ENCODE measurements around the gene NRBF2. TPM values are rescaled to one million over a fixed set of nuclear protein-coding genes. Genes with fewer than 3 reads are reported as not detected.

Gene NRBF2
- total and polyA plus RNA-seq, 4 donors = 13.7 to 31.8 (median 22.3) TPM

GRCh38 chr10:63103971-63104409 is 29.1 kb upstream of the NRBF2 start:
- no peak overlapping the region for H3K4me3 ChIP-seq (ENCODE audit: low read depth in 1 of 3, low read length in 3 of 3)
- H3K36me3 ChIP-seq (ENCODE audit: control insufficient read depth in 4 of 4, insufficient read depth in 3 of 4, low read depth in 1 of 4, low read length in 3 of 4) = no peaks in the 10 kb centered on the region
- H3K27me3 ChIP-seq (ENCODE audit: control insufficient read depth in 4 of 4, insufficient read depth in 4 of 4, low read length in 3 of 4) = no peaks in the 10 kb centered on the region
- H3K27ac ChIP-seq (ENCODE audit: low read depth in 1 of 2, low read length in 2 of 2) = no peak overlapping the region
- WGBS = 76% methylated on average over 7 of the region's 7 CpGs
- no peak for DNase-seq (ENCODE audit: low spot score)
- H3K9me3 ChIP-seq (ENCODE audit: control insufficient read depth in 4 of 4, low read length in 3 of 4) = no peaks in the 10 kb centered on the region
- TF ChIP-seq REST (IDR thresholded peaks at IDR 0.05) = no peak
- TF ChIP-seq NR2F2 (IDR thresholded peaks at IDR 0.05) = no peak
- no peak for TF ChIP-seq TAF1 (conservative IDR thresholded peaks at IDR 0.05)
- TF ChIP-seq RAD21 (IDR thresholded peaks at IDR 0.05) = no peak
- no peak for TF ChIP-seq ZBTB33 (IDR thresholded peaks at IDR 0.05)
- TF ChIP-seq CTCF (IDR thresholded peaks at IDR 0.05; ENCODE audit: low read depth, low read length, missing input control) = no peak
- TF ChIP-seq HNF4G (IDR thresholded peaks at IDR 0.05) = no peak
- TF ChIP-seq MAX (IDR thresholded peaks at IDR 0.05) = no peak
- TF ChIP-seq EGR1 (IDR thresholded peaks at IDR 0.05; ENCODE audit: low read depth in 2 of 2) = no peak
- no peak for TF ChIP-seq FOXA1 (IDR thresholded peaks at IDR 0.05)
- no peak for TF ChIP-seq SP1 (IDR thresholded peaks at IDR 0.05)
- TF ChIP-seq JUND (IDR thresholded peaks at IDR 0.05) = no peak
- TF ChIP-seq ATF3 (IDR thresholded peaks at IDR 0.05) = no peak
- TF ChIP-seq GABPA (IDR thresholded peaks at IDR 0.05 in 1 of 2, conservative IDR thresholded peaks at IDR 0.05 in 1 of 2) = no peak
- TF ChIP-seq FOXA2 (IDR thresholded peaks at IDR 0.05) = no peak
- TF ChIP-seq YY1 (IDR thresholded peaks at IDR 0.05) = no peak
- TF ChIP-seq HNF4A (conservative IDR thresholded peaks at IDR 0.05) = no peak
- no peak for TF ChIP-seq RXRA (IDR thresholded peaks at IDR 0.05)
- H3K4me1 ChIP-seq (ENCODE audit: control insufficient read depth in 4 of 4, insufficient read depth in 4 of 4, low read length in 3 of 4) = no peaks in the 10 kb centered on the region
- no peak overlapping the region for H3K9ac ChIP-seq (ENCODE audit: low read depth in 1 of 2, low read length in 2 of 2)

Data from liver (tissue), 9 donors.